GM18519 (cell line): Measurements from ENCODE around the gene RDH5.

ENCODE experiments used
- ATAC-seq: cut with Tn5 transposase; IDR thresholded peaks from one replicate; pipeline ENCODE4 v1.9.1; 2021; ENCODE audit warnings: mild to moderate bottlenecking, moderate library complexity; ENCODE audit not compliant: unreplicated experiment, low FRiP score

The RDH5 gene

GRCh38 chr12:55726971-55727370 lies 6.8 kb downstream of the RDH5 start:
- ATAC-seq: no peak

- no peak for ATAC-seq
Measured at GRCh38 chr12:55727643-55728185, 7.5 kb downstream of the RDH5 start.

- peak; percentile 14 for ATAC-seq
Measured at GRCh38 chr12:55728186-55728938, 8.2 kb downstream of the RDH5 start.

GRCh38 chr12:55728939-55729818 lies 9.0 kb downstream of the RDH5 start, which contains the start of gene CD63:
Gene CD63, minus strand, starts transcription at chr12:55729009. Its CDS starts 668 bp downstream, at chr12:55728341.
- peak; percentile 51 for ATAC-seq

GRCh38 chr12:55729819-55730818 lies 9.9 kb downstream of the RDH5 start:
- ATAC-seq: peak; percentile 32

- ATAC-seq: no peak
Measured at GRCh38 chr12:55732288-55732687, 12.1 kb downstream of the RDH5 start.

- ATAC-seq: no peak
Measured at GRCh38 chr12:55733021-55733555, 12.9 kb downstream of the RDH5 start.

- ATAC-seq: no peak
Measured at GRCh38 chr12:55733858-55734257, 13.7 kb downstream of the RDH5 start.

GRCh38 chr12:55734595-55734994 lies 14.4 kb downstream of the RDH5 start:
- no peak for ATAC-seq

GRCh38 chr12:55736076-55736475 lies 15.9 kb downstream of the RDH5 start:
- no peak for ATAC-seq

GRCh38 chr12:55736780-55737580 lies 16.8 kb downstream of the RDH5 start:
- ATAC-seq: no peak

- no peak for ATAC-seq
Measured at GRCh38 chr12:55737581-55738122, 17.5 kb downstream of the RDH5 start.

GRCh38 chr12:55738123-55739024 lies 18.2 kb downstream of the RDH5 start:
- peak; percentile 57 for ATAC-seq

GRCh38 chr12:55739025-55739378 lies 18.8 kb downstream of the RDH5 start:
- no peak for ATAC-seq

GRCh38 chr12:55741931-55742680 lies 21.9 kb downstream of the RDH5 start:
- ATAC-seq: no peak

GRCh38 chr12:55742719-55743405 lies 22.7 kb downstream of the RDH5 start, which contains the start of gene GDF11:
Gene GDF11, plus strand, starts transcription at chr12:55743122. Its CDS starts 195 bp downstream, at chr12:55743317.
- ATAC-seq: no peak
